Keratinocyte (primary cell): ENCODE data around the gene DSTN. TPM values are rescaled to one million over a fixed set of nuclear protein-coding genes. Genes with fewer than 3 reads are reported as not detected.

Source experiments
- DNase-seq: peaks from one replicate; pipeline ENCODE4 v3.0.0-alpha.2; 2011; ENCODE audit warnings: low read depth, missing footprints, low spot score
- FAIRE-seq: peaks from 2 replicates; lab custom pipeline; 2011; peaks lifted over from hg19 to GRCh38; lab: Jason Lieb, UNC
- H2AFZ ChIP-seq: 2 replicates; pipeline ENCODE4 v1.6.0; 2012; ENCODE audit warnings: low read length, control low read depth, inconsistent platforms; ENCODE audit not compliant: control insufficient read depth
- H3K27ac ChIP-seq: 2 replicates; pipeline ENCODE4 v1.5.1; 2011; ENCODE audit warnings: low read length; ENCODE audit not compliant: control insufficient read depth, insufficient read depth
- H3K27me3 ChIP-seq: 3 replicates; pipeline ENCODE4 v1.6.0; 2011; ENCODE audit warnings: low read length; ENCODE audit not compliant: control insufficient read depth, insufficient read depth; ENCODE audit errors: extremely low read depth
- H3K36me3 ChIP-seq, 2 experiments: 2 replicates in 1 of 2; 3 replicates in 1 of 2; pipeline ENCODE4 v1.5.1; 2011; ENCODE audit warnings: low read length in 2 of 2, mild to moderate bottlenecking in 1 of 2; ENCODE audit not compliant: control insufficient read depth in 2 of 2, insufficient read depth in 2 of 2; ENCODE audit errors: extremely low read depth in 1 of 2
- H3K4me1 ChIP-seq: 3 replicates; pipeline ENCODE4 v1.5.1; 2011; ENCODE audit warnings: low read length; ENCODE audit not compliant: control insufficient read depth, insufficient read depth; ENCODE audit errors: extremely low read depth
- H3K4me2 ChIP-seq: 3 replicates; pipeline ENCODE4 v1.6.0; 2011; ENCODE audit warnings: low read depth, low read length; ENCODE audit not compliant: control insufficient read depth, insufficient read depth; ENCODE audit errors: extremely low read depth
- H3K4me3 ChIP-seq, 3 experiments: fragments of 200-600 bp in 1 of 3; sonication (generic) in 1 of 3; 2 replicates in 2 of 3; 3 replicates in 1 of 3; pipeline ENCODE4 v1.5.1; 2011 to 2016; ENCODE audit warnings: low read length in 3 of 3, mild to moderate bottlenecking in 3 of 3, control low read depth in 2 of 3, inconsistent platforms in 1 of 3, low read depth in 1 of 3, mixed read lengths in 1 of 3, mixed run types in 1 of 3, moderate library complexity in 1 of 3; ENCODE audit not compliant: control insufficient read depth in 2 of 3, insufficient read depth in 2 of 3; ENCODE audit errors: extremely low read depth in 1 of 3
- H3K79me2 ChIP-seq: 2 replicates; pipeline ENCODE4 v1.6.0; 2012; ENCODE audit warnings: low read length; ENCODE audit not compliant: control insufficient read depth, insufficient read depth
- H3K9ac ChIP-seq: 3 replicates; pipeline ENCODE4 v1.6.0; 2011; ENCODE audit warnings: low read length; ENCODE audit not compliant: control insufficient read depth, insufficient read depth; ENCODE audit errors: extremely low read depth
- H3K9me1 ChIP-seq: 3 replicates; pipeline ENCODE4 v1.6.0; 2011; ENCODE audit warnings: low read length; ENCODE audit not compliant: control insufficient read depth, insufficient read depth; ENCODE audit errors: extremely low read depth
- H3K9me3 ChIP-seq: 2 replicates; pipeline ENCODE4 v1.5.1; 2012; ENCODE audit warnings: low read depth, low read length; ENCODE audit not compliant: control insufficient read depth
- H4K20me1 ChIP-seq: 3 replicates; pipeline ENCODE4 v1.6.0; 2011; ENCODE audit warnings: low read length; ENCODE audit not compliant: control insufficient read depth, insufficient read depth; ENCODE audit errors: extremely low read depth
- CTCF ChIP-seq, 3 experiments: IDR thresholded peaks in 1 of 3; conservative IDR thresholded peaks in 1 of 3; optimal IDR thresholded peaks in 1 of 3; 2 replicates in 2 of 3; 3 replicates in 1 of 3; pipeline versions ENCODE3 to v1.5.1; 2011; ENCODE audit warnings: low read length in 3 of 3, mild to moderate bottlenecking in 3 of 3, moderate library complexity in 2 of 3, control low read depth in 1 of 3, inconsistent platforms in 1 of 3; ENCODE audit not compliant: insufficient read depth in 2 of 3; ENCODE audit errors: extremely low read depth in 1 of 3
- EZH2 ChIP-seq: IDR thresholded peaks from one replicate; pipeline ENCODE4 v1.6.1; 2012; ENCODE audit warnings: inconsistent platforms, mild to moderate bottlenecking, low read length, moderate library complexity
- dilution Hi-C: fragments of 300-500 bp; cut with MboI; formaldehyde crosslinking; loops from one replicate; pipeline ENCODE4 v1.7.0; 2020; ENCODE audit warnings: low sequenced_read_pairs; ENCODE audit not compliant: extremely low pct_ligation_motif_present
- polyA plus RNA-seq, 5 experiments: library from polyadenylated mRNA; depleted of rRNA in 3 of 5; stranded (reverse) in 3 of 5; stranded (forward) in 1 of 5; unstranded in 1 of 5; fragments of >200 nt; gene quantifications; 1 replicate in 1 of 5; 2 replicates in 3 of 5; 3 replicates in 1 of 5; pipeline versions ENCODE4 v1.2.1 to v1.2.3, GENCODE V29; 2011 to 2012; ENCODE audit warnings: missing spikeins in 2 of 5, low read depth in 1 of 5, low replicate concordance in 1 of 5

The DSTN gene
- polyA plus RNA-seq, 1 donor (not counting 4 experiments of a cell fraction or from before 2014, with no cell fraction given): 288 TPM

- Histone ChIP-seq H3K27me3 (no peaks in the 10 kb centered on the region), H3K4me2 (no peak overlapping the region), H3K4me1 (no peaks in the 10 kb centered on the region), H2AFZ (no peak overlapping the region), H3K4me3 (no peak overlapping the region), H3K9me3 (no peaks in the 10 kb centered on the region), H3K27ac (no peak overlapping the region), H3K9me1 (no peaks in the 10 kb centered on the region), H3K9ac (no peak overlapping the region), H3K79me2 (no peaks in the 10 kb centered on the region), H4K20me1 (no peaks in the 10 kb centered on the region), H3K36me3 (peaks cover 35 to 74% of the 10 kb centered on the region in 2 experiments)
- FAIRE-seq (no peak), DNase-seq (no peak)
- dilution Hi-C loops: no loop called here
- TF ChIP-seq EZH2: no peak
- no peak for TF ChIP-seq CTCF (optimal IDR thresholded peaks at IDR 0.05 in 1 of 3, IDR thresholded peaks at IDR 0.05 in 1 of 3, conservative IDR thresholded peaks at IDR 0.05 in 1 of 3; ENCODE audit: extremely low read depth in 1 of 3, insufficient read depth in 2 of 3, low read length in 3 of 3)
Observed at GRCh38 chr20:17629678-17630089, 59.8 kb downstream of the DSTN start.

GRCh38 chr20:17630151-17630805 lies 60.4 kb downstream of the DSTN start:
- Histone ChIP-seq H3K9ac (no peak overlapping the region), H3K36me3 (peaks cover 35 to 70% of the 10 kb centered on the region in 2 experiments), H3K4me3 (no peak overlapping the region), H2AFZ (no peak overlapping the region), H3K27ac (no peak overlapping the region), H3K9me3 (no peaks in the 10 kb centered on the region), H3K79me2 (no peaks in the 10 kb centered on the region), H3K9me1 (no peaks in the 10 kb centered on the region), H4K20me1 (no peaks in the 10 kb centered on the region), H3K4me1 (no peaks in the 10 kb centered on the region), H3K4me2 (no peak overlapping the region), H3K27me3 (no peaks in the 10 kb centered on the region)
- TF ChIP-seq CTCF (optimal IDR thresholded peaks at IDR 0.05 in 1 of 3, IDR thresholded peaks at IDR 0.05 in 1 of 3, conservative IDR thresholded peaks at IDR 0.05 in 1 of 3; ENCODE audit: extremely low read depth in 1 of 3, insufficient read depth in 2 of 3, low read length in 3 of 3): no peak
- no peak for TF ChIP-seq EZH2
- no peak for FAIRE-seq
- no peak for DNase-seq
- dilution Hi-C loops: no loop called here
